ENCODE measurements around the gene ERAP2.

DNA sequence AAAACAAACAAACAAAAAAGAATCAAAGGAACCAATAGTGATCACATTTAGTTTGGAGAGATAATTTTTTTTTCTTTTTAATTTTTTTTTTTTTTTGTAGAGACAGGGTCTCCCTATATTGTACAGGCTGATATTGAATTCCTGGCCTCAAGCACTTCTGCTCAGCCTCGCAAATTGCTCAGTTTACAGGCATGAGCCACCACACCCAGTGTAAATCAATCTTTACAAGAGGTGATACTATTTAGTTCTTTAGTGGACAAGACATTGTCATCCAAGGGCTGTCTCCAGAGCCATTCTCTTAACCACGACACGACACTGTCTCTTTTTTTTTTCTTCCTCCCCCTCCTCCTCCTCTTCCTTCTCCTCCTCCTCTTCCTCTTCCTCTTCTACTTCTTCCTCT is 29.6 kb downstream of the ERAP2 start:
- TF ChIP-seq POLR2A (IDR thresholded peaks at IDR 0.05; ENCODE audit: low read length) (no peak), GATA1 (IDR thresholded peaks at IDR 0.05; ENCODE audit: low read depth, low read length) (no peak)
